ENCODE results near the gene FNTB. TPM values are rescaled to one million over a fixed set of nuclear protein-coding genes. Genes with fewer than 3 reads are reported as not detected.

The FNTB gene
- total RNA-seq, 5 donors from 2014 or later (not counting 1 experiment from before 2014, with no cell fraction given), result 9.6 to 14.2 (median 10.4) TPM

GRCh38 chr14:65110525-65110924 is 123.8 kb downstream of the FNTB start:
- Histone ChIP-seq H3K9me3 (no peaks in the 10 kb centered on the region), H3K27ac (ENCODE audit: low read length) (no peak overlapping the region), H3K4me1 (ENCODE audit: control insufficient read depth in 1 of 2, extremely low read depth in 1 of 2, insufficient read depth in 2 of 2, low read length in 2 of 2) (no peaks in the 10 kb centered on the region), H3K4me3 (ENCODE audit: control insufficient read depth in 1 of 2, extremely low read depth in 1 of 2, low read length in 1 of 2) (no peak overlapping the region), H3K27me3 (replicated peaks in 1 of 2; ENCODE audit: control insufficient read depth in 2 of 2, extremely low read depth in 1 of 2, insufficient read depth in 2 of 2, low read length in 1 of 2) (no peaks in the 10 kb centered on the region), H3K36me3 (ENCODE audit: control insufficient read depth in 2 of 2, extremely low read depth in 1 of 2, insufficient read depth in 1 of 2, low read length in 1 of 2) (no peaks in the 10 kb centered on the region)
- H3K4me3 Mint-ChIP-seq, result no peak overlapping the region
- peaks cover 0 to 4% (median 0%) of the 10 kb centered on the region in 3 donors for H3K4me1 Mint-ChIP-seq
- no peak overlapping the region for H3K27ac Mint-ChIP-seq
- CTCF ChIA-PET, result no interaction called here
- ATAC-seq (replicated peaks in 1 of 4), result no peak
- H3K27me3 Mint-ChIP-seq, result no peaks in the 10 kb centered on the region
- H3K36me3 Mint-ChIP-seq, result no peaks in the 10 kb centered on the region
- H3K9me3 Mint-ChIP-seq, result no peaks in the 10 kb centered on the region
- WGBS (ENCODE audit: insufficient coverage), result 67% methylated on average over 2 of the region's 5 CpGs
- POLR2A ChIA-PET, result no interaction called here
- DNase-seq, result no peak

Other genes with a start within 250 kb of the FNTB start
- gene SPTB, start 107.0 kb upstream of the FNTB start, total RNA-seq, result under 1 TPM; 0.07 to 0.13 (median 0.09) TPM
- gene CHURC1, start 72.4 kb upstream of the FNTB start, total RNA-seq, result 10 to 100 TPM; 57.6 to 99.7 (median 91.1) TPM
- gene GPX2, start 44.1 kb upstream of the FNTB start, total RNA-seq, result under 1 TPM in 3 of 5 donors, not detected in 2; 0.56 to 0.93 (median 0.89) TPM
- gene RAB15, start 14.6 kb upstream of the FNTB start, total RNA-seq, result 1 to 10 TPM; 3.9 to 9.7 (median 4.3) TPM
- 100 to 1,000 TPM; 174 to 216 (median 207) TPM for gene MAX, start 115.6 kb downstream of the FNTB start, total RNA-seq

All from T-cell (primary cell).